Stimulated activated CD4-positive, alpha-beta T cell treated with anti-CD3 and anti-CD28 coated beads, Interleukin-12 subunit alpha, Interleukin-12 subunit beta, amount 100 ng/mL, for 48 hours (primary cell): ENCODE data around the gene TP63.

ENCODE experiments used
- DNase-seq, 3 donors: peaks; one replicate each; pipeline ENCODE4 v3.0.0-alpha.2; 2020; ENCODE audit warnings: low read depth in 2 of 3, low spot score in 1 of 3

The TP63 gene

DNA sequence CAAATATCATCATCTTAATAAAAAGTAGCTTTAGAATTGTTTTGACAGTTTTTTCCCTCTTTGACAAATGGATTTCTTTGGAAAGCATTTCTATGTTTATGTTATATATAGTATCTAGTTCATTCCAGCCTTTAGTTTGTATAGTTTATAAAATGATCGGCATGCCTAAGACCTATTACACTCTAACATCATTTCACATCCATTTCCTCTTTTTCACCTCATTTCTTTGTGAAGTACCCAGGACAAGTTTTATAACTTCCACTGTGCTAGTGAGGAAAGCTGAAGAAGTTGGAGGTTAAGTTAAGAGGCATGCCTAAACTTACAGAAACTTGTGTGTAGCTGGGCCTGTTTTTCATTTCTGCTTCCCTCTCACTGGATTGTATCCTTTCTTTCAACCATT, 178.4 kb downstream of the TP63 start:
- DNase-seq: no peak

DNA sequence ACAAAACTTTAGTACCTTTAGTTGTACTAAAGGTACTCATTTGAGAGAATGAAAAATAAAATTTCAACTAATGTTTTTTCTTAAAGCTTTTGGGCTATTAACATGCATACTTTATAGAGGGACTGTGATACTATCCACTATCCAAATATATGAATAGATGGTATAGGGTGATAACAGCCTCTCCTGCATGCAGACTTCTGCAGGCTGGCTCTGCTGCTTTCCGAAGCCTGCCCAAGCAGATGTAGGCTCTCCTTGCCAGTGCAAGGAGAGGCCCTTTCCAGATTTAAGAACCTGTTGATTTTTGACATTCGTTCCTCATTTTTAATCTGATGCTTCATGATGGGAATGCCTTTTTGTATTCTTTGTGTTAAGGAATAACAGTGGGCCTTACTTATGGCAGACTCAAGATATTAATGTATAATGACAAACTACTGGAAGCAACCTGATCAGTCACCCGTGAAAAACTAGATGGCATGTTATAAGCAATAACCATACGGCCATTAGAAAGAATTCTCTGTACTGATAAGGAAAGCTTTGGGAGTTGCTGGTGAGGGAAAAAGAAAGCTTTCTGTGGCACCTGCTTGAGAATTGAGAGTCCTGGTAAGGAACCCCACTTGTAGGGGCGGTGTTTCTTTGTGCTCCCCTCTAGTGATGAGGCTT, 181.7 kb downstream of the TP63 start:
- DNase-seq: no peak

DNA sequence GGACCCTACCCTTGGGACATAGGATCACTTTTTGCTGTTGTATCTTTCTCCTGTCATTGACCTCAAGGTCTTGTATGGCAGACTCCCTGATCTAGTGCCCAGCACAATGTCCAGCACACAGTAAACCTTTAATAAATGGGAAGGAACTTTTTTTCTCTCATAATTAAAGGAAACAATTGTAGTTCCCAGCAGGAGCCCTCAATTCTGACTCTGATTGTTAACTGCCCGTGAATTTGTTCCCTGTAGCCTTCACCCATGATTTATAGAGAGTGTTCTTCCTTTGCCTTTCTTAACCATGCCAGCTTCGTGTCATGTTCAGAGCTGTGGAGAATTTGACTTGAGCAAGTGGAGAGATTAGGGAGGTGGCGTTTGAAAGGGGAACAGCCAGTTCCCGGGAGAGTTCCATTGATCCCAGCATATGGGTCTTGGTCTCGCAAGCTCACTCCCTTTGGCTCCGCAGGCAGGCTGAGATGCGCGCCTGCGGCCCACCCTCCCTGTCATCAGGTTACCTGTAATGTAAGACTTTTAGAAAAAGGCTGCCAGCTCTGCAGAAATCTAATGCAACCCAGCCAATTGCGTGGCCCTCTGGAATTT, 182.6 kb downstream of the TP63 start:
- no peak for DNase-seq

DNA sequence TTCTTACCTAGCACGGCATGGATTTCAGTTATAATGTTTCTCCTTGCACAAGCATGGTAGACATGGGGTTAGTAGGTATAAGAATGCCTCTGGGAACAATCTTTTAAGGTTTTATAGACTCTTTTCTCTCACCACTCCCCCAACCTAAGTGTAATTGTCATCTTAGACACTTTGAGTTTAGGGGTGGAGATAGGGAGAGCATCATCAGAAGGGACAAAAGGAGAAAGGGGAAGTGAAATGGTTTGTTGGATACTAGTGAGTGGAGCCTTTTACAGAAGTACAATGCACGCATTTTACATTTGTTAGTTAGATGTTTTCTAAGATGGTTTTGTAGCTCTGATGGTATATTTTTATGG, 189.2 kb downstream of the TP63 start:
- DNase-seq: no peak

DNA sequence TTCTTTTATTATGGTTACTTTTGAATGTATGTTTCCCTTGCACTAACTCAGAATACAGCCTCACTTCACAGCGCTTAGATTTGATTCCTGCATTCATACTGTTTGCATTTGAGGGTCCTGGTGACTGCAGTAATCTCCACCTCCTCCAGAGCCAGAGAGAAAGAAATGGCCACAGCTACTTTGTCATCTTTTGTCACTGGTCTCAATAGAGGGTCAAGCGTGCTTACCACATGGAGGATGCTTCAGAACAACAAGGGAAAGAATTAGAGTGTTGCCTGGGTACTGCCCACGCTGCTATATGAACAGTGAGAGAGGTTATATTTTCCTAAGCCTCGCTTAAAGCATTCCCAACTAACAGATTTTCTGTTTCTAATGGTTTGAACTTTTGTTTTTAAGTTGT, 190.1 kb downstream of the TP63 start:
- no peak for DNase-seq

DNA sequence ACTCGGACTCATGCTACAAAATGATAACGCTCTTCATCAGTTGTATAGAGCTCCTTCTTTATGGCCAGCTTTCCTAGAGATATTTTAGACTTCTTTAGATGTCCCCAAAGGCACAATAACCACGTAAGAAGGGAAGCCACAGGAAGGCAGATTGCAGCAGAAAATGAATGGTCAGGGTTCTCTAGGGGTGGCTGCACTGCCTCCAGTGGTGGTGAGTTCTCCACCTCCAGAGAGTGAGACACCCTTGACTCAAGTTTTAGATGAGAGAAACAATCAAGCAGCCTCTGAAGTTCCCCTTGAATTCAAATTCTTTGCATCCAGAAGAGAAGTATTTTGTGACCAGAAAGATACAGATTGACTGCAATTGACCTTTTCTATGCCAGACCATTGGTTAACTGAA, 191.5 kb downstream of the TP63 start:
- no peak for DNase-seq

DNA sequence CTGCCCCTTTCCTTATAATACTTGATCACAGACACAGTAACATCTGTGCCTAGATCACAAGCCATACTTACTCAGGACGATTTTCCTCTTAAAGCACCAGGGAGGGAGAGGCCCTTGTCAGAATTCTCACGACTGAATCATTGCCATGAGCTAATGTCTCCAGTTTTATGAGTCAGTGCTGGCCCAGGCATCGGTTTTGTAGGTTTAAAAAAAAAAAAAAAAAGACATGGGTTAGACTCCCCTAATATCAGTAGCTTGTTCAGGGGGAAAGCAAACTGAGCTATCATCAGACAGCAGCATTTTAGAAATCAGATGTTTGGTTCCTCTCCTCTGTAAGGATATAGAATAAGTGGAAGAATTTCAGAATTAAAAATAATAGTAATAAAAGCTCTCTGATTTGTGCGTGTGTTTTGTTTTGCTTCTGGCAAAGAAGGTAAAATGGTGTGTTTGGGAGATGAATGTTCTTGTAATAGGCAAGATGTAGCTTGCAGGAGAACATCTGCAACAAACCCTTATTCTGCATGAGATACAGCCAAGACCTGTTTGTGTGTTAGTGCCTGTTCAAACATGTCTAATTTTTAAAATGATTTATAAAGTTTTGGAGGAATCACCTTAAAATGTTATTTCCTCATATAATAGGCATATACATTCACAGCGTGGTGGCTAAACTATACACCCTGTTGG, 193.6 kb downstream of the TP63 start:
- no peak for DNase-seq

DNA sequence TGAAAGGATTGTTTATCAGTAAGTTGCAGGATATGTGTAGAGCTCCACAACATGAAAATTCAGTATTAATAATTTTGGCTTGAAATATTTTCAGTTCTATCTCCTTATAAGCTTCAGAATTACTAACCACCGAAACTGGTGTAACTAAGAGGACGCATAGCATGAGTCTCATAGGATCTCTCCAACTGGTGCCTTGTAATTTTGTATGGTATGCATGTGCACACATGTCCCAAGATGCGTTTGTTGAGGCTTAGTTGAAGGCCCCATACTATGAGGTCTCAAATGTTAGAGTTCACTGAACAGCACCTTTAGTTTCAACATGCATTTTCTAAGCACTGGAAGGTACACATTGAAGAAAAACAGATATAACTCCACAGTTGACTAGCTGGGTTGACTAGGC, 195.4 kb downstream of the TP63 start:
- no peak for DNase-seq

DNA sequence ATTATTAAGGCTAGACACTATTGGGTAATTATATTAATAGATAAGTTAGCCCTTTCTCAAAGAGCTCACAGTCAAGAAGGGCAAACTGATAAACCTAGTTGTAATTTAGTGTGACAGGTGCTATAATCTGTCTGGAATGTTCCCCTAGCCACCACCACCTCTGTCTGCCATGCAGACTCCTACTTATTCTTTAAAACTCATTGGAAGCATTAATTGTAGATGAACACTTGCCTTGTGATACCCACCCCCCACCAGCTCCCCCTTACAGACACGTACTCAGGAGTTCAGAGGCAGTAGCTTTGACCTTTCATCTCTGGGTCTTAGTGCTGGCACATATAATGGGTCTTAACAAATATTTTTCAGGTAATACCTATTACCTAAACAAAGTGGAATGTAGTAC, 195.9 kb downstream of the TP63 start:
- no peak for DNase-seq

DNA sequence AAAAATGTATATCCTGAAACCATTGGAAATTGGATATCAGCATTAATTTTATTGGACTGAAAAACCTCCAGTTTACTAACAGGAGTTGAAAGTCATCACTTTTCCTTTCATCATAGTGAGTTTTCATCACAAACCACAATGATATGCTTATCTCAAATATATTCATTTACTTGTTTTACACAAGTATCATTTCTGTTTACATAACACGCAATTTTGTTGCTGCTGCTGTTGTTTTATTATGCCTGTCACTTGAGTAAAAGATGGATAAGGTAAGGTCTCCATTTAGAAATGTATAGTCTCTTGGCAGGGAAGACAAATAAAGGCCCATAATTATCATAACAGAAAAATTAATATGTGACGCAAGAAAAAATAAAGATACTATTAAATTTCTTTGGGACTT, 199.2 kb downstream of the TP63 start:
- DNase-seq: no peak

DNA sequence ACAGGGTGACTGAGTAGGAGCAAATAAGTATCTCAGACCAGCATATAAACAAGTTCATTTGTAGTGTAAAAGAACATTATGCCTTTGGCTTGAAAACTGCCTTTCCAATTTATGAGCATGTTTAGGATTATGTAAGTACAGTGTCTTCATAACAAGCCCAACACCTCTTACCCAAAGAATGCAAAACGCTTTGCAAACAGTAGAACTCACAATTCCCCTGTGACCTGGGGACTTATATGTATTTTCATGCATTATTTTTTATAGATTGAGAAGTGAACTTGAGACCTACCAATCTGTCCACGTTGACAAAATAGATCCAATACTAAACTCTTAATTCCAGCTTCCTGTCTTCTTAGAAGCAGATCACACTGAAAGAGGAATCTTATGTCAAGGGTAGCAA, 202.1 kb downstream of the TP63 start:
- no peak for DNase-seq

DNA sequence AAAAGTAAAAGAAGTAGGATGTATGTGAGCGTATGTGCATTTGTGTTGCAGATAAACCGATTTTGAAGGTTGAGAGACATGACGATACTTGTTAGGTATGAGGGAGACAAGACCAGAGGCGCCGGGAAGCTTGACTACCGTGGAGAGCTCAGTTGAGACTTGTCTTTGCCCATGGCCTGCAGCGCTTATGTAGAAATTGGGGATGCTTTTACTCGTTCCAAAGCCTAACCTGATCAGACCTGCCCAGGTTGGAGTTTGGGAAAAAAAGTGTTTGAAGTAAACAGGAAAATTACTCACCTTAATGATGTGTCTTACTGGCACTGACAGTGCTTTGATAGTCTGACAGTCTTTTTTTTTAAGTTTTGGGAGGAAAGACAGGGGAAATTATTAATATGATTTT, 202.8 kb downstream of the TP63 start:
- no peak for DNase-seq

DNA sequence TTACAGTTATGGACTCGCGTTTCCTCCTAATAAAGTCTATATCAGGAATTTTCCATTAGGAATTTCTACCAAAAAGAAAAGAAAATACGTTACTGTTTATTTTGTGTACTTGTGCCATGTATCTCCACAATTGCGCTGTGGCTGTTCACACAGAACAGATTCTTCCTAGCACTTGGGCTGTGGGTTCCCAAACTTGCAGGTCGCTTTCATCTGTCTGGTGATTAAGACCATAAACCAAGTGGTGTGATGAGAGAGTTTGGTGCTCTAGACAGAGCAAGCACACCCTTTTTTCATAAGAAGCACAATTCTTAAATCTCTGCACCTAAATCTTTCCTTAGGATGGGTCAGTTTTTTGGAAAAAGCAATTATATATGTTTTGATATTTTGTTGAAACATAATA, 203.3 kb downstream of the TP63 start:
- no peak for DNase-seq

DNA sequence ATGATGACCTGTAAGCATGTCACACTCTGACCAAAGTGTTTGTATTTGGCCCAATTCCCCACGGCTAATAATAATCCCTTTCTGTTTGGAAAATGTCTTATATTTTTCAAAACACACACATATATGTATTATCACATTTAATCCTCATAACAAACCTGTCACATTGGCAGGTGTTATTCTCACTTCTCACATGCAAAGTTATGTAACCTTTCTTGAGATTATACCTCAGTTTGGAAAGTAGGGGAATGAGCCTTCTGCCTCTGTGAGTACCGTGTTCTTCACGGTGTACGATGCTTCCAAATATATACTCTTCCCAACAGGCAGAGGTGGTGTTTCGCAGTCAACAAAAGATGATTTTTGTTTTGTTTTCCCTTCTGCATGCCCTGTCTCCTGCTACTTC, 205.6 kb downstream of the TP63 start:
- no peak for DNase-seq

DNA sequence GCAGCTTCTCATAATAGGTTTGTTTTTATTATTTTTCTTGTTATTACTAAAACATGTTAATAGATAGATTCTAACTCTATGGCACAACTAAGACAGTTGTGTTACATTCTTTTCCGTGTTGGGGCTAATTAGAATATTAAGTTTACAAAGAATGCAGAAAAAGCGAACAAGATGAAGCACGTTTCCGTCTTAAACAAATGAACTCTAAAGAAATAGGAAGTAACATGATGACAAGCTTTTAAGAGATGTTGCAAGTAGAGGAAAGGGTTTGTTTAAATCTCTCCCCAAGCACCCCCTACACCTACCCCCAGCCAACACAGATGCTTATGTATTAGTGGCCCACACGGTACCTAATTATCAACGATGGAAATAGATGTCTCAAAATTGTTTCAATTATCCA, 207.1 kb downstream of the TP63 start:
- DNase-seq: no peak

DNA sequence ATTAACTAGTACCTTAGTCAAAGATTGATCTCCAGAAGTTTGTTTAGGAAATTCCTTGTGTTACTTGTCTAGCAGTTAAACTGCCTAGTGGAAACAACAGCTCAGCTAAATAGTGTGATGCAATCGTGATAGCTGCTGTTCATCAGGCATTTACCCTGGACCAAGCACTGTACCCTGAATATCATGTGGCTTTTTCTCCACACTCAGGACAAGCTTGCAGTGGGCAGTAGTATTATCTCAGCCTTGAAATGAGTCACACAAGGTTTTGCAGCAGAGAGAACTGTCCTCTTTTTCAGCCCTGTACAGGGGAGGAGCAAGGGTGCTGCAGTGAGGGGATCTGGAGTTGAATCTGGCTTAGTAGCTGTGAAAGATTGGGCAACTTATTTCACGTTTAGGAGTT, 208.4 kb downstream of the TP63 start:
- DNase-seq: no peak

DNA sequence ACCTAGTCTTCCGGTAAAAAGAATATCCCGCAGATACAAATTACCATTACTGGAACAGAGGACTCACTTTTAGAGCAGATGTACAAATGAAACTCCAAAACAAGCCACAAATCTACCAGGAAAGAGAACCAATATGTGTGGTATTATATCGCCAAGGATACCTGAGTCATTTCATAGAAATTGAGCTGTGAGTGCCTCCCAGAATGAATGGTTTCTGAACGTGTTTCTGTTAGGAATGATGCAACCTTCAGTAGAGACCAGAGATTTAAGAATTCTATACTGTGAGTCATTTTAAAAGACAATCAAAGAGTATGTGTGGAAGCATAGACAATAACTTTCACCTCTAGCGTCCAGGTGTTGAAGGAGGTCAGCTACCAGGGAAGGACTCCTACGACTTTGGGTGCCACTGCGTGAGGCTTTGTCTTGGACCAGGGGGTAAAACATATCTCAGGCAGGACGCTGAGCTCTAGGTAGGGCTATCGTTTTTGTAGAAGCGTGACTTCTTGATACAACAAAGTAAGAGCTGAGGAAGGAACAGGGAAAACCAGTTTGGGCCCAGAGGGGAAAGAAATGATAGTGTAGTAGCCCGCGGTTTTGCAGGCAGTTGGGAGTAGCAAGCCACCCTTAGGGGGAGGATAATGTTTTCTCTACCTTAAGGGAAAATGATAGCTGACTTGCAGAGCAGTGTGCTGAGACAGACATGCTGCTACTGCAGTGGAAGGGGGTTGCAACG, 210.4 kb downstream of the TP63 start:
- DNase-seq: no peak

DNA sequence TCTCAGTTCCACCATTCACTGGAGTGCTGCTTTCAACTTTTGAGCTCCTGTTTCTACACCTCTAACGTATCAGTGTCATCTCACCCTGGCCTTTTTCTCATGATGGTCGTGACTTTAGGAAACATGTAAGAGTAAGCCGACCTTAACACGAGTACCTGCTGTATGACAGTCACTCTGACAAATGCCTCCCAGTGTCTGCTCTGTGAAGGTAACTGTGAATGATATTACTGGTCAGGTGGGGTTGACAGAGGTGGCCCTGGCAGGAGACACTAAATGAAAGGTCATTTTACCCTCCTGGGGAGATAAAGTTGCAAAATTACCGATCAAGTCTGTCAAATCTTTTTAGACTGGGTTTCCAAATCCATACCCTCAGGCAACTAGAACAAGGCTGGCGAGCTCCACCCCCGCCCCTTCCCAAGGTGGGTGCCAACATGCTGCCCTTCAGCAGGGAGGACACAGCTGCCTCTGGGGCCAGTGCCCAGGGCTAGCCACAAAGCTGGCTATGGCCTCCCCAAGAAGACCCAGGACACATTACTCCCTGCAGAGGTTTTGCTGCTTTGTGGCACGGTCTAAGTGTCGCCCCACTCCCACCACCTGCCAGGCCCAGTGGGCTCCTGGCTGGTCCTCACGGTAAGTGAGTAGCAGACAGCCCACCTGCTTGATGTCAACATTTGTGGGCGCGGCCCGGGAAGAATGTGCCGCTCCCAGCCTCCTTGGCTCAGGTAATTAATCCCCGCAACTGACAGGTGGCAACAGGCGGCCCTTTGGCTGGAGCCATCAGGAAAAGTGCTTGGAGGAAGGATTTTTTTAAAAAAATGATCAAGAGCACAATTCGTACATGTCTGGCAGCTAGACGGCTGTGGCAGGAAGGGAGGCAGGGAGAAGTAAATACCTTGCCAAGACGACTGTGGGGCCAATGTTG, 211.8 kb downstream of the TP63 start:
- DNase-seq: no peak

DNA sequence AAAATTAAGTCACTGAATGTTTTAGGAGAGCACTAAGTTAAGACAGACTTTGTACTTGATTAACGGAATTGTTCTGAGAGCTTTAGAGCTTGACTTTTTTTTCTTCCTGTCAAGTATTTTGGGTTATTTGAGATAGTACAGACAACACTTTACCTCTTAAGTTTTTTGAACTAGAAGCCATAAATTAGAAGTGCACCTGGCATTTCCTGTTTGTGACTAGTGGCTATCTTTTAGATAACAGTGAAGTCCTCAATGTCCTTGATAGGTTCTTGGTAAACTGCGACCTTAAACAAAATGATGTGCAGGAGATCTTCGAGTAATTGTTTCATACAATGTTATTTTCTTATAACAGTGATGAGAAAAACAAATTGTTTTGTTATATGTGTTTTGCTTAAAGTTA, 213.9 kb downstream of the TP63 start:
- DNase-seq: no peak

DNA sequence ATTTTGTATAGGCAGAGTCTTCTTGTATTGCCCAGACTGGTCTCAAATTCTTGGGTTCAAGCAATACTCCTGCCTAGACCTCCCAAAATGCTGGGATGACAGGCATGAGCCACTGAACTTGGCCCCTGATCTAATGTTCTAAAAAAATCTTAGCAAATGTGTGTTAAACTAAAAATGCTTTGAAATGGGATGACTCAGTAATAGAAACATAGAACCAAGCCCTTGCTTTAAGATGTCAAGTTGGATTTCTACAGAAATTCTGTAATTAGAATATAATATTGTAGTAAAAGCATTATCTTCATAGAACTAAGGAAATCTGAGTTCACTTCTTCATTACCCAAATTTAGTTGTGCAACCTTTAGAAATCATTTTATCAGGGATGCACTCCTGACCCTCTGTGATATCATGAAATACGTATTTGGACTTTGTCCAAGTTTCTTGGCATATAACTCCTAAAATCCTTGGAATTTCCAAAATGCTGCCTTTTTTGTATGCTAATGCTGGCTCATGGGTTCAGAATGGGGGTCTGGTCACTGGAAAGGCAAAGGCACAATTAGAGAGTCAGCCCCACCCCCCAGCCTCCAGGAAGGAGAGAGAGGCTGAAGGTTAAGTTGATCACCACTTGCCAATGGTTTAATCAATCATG, 217.3 kb downstream of the TP63 start:
- no peak for DNase-seq

DNA sequence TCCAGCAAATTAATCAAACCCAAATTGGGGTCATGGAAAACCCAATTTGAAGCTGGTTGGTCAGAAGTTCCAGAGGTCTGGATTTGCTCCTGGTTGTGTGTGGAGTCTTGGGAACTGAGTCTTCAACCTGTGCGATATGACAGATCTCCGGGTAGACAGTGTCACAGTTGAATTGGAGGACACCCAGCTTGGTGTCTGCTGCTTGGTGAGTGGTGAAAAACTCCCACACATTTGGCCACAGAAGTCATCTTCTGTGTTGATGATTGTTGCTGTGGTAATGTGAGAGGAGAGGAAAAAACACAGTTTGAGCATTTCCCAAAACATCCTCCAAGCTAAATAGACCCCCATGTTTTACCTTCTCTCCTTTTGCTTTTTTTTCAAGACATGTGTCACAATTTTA, 218.1 kb downstream of the TP63 start:
- DNase-seq: no peak
